BE2C (cell line): Measurements from ENCODE around the gene FAM228B.

Source experiments
- DNase-seq: peaks from one replicate; pipeline ENCODE4 v3.0.0-alpha.2; 2020
- H3K27me3 ChIP-seq: fragments of 250-450 bp; sonication (Bioruptor Pico); 2 replicates; pipeline ENCODE4 v1.5.1; 2020; ENCODE audit warnings: mild to moderate bottlenecking
- H3K36me3 ChIP-seq: fragments of 250-450 bp; sonication (Bioruptor Pico); 2 replicates; pipeline ENCODE4 v1.5.1; 2020; ENCODE audit warnings: mild to moderate bottlenecking
- H3K4me1 ChIP-seq: fragments of 250-450 bp; sonication (Bioruptor Pico); 2 replicates; pipeline ENCODE4 v1.5.1; 2020
- H3K4me3 ChIP-seq: 2 replicates; pipeline ENCODE4 v1.5.1; 2011; ENCODE audit warnings: low read depth, low read length
- H3K9me3 ChIP-seq: fragments of 250-450 bp; sonication (Bioruptor Pico); 2 replicates; pipeline ENCODE4 v1.5.1; 2020
- TF ChIP-seq, protein P1 (sequence below): IDR thresholded peaks from 2 replicates; pipeline ENCODE4 v1.5.1; 2012; ENCODE audit warnings: mild to moderate bottlenecking, low read depth, low read length

The FAM228B gene

DNA sequence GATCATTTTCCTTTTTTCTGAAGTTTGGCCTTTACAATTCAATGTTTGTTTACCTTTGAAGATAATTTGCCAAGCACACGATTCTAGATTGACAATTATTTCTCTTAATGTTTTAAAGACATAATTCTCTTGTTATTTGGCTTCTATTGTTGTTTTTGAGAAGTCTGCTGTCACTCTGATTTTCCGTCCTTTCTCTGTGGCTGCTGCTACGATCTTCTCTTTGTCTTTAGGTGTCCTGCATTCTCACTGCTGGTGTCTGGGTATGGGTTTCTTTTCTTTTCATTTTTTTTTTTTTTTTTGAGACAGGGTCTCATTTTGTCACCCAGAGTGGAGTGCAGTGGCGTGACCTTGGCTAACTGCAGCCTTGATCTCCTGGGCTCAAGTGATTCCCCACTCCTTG lies 36.4 kb downstream of the FAM228B start:
- TF ChIP-seq, protein P1, sequence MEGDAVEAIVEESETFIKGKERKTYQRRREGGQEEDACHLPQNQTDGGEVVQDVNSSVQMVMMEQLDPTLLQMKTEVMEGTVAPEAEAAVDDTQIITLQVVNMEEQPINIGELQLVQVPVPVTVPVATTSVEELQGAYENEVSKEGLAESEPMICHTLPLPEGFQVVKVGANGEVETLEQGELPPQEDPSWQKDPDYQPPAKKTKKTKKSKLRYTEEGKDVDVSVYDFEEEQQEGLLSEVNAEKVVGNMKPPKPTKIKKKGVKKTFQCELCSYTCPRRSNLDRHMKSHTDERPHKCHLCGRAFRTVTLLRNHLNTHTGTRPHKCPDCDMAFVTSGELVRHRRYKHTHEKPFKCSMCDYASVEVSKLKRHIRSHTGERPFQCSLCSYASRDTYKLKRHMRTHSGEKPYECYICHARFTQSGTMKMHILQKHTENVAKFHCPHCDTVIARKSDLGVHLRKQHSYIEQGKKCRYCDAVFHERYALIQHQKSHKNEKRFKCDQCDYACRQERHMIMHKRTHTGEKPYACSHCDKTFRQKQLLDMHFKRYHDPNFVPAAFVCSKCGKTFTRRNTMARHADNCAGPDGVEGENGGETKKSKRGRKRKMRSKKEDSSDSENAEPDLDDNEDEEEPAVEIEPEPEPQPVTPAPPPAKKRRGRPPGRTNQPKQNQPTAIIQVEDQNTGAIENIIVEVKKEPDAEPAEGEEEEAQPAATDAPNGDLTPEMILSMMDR = no peak
- H3K36me3 ChIP-seq = no peaks in the 10 kb centered on the region
- H3K4me3 ChIP-seq = no peak overlapping the region
- H3K4me1 ChIP-seq = no peaks in the 10 kb centered on the region
- H3K9me3 ChIP-seq = no peaks in the 10 kb centered on the region; the same call in 1 of the 2 replicates
- no peak for DNase-seq
- H3K27me3 ChIP-seq = no peaks in the 10 kb centered on the region

DNA sequence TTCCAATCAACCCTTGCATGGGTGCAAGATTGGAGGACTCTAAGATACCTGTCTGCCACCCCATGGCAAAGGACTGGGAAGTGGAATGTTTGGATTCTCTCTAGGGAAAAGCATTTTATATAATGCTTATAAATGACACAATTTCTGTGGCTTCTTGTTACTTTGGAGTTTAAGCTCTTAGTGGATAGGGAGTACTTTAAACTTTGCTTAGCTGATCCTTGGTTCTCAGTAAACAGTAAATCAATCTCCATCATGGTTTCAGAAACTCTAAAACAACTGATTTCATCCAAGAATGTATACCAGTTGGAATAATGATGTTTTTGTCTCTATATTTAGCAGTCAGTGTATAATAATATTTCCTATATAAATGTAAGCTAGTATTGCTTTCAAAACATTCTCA lies 37.5 kb downstream of the FAM228B start:
- Histone ChIP-seq H3K9me3 (no peaks in the 10 kb centered on the region; the same call in 1 of the 2 replicates), H3K4me3 (no peak overlapping the region), H3K36me3 (no peaks in the 10 kb centered on the region), H3K27me3 (no peaks in the 10 kb centered on the region), H3K4me1 (no peaks in the 10 kb centered on the region)
- no peak for DNase-seq
- TF ChIP-seq, protein P1 = no peak

GRCh38 chr2:24162494-24162893 lies 39.2 kb downstream of the FAM228B start:
- Histone ChIP-seq H3K9me3 (no peaks in the 10 kb centered on the region; the same call in 1 of the 2 replicates), H3K36me3 (no peaks in the 10 kb centered on the region), H3K4me1 (no peaks in the 10 kb centered on the region), H3K4me3 (no peak overlapping the region), H3K27me3 (no peaks in the 10 kb centered on the region)
- no peak for DNase-seq
- TF ChIP-seq, protein P1 = no peak

GRCh38 chr2:24163186-24163585 lies 39.9 kb downstream of the FAM228B start:
- DNase-seq = no peak
- Histone ChIP-seq H3K4me1 (no peaks in the 10 kb centered on the region), H3K36me3 (no peaks in the 10 kb centered on the region), H3K27me3 (no peaks in the 10 kb centered on the region), H3K4me3 (no peak overlapping the region), H3K9me3 (no peaks in the 10 kb centered on the region; the same call in 1 of the 2 replicates)
- TF ChIP-seq, protein P1 = no peak

DNA sequence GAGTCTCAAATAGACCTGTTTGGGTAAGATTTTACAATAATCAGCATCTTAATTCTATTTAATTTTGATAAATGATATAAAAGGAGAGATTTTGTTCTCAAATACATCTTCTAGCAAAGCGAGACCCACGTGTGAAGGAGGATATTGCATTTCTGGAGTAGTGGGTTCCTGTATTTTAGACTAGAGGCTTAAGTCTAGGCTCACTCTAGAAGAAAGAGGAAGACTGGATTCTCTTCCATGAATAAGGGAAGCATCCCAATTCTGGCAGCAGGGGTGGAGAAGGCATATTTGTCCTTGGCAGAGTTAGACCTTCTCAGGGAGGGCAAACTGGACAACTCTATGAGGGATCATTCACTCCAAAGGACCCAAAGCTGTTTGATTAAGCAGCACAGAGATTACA lies 40.3 kb downstream of the FAM228B start:
- TF ChIP-seq, protein P1 = no peak
- Histone ChIP-seq H3K4me3 (no peak overlapping the region), H3K9me3 (no peaks in the 10 kb centered on the region; the same call in 1 of the 2 replicates), H3K27me3 (no peaks in the 10 kb centered on the region), H3K36me3 (no peaks in the 10 kb centered on the region), H3K4me1 (no peaks in the 10 kb centered on the region)
- no peak for DNase-seq

DNA sequence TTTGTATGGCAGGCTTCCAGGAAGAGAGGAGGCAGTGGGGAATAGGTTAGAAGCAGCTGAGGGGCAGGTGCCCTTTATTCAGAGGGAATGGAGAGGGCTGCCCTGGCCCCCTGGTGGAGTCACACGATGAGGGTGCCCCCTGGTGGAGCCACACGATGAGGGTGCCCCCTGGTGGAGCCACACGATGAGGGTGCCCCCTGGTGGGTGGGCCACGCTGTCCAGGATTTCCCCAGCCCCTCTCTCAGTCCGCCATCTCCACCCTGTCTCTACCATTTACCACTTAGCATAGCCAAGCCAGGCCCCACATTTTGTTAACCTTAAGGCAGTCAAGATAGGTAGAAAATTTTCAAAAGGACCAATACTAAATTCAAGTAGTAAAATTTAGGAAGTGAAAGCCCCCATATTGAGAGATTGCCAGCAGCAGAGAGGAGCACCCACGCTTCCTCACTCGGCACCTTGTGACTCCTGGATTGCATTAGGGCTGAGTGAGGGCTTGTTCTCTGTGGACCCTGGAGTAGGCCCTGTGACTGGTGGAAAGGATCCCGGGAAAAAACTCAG lies 41.2 kb downstream of the FAM228B start:
- Histone ChIP-seq H3K36me3 (no peaks in the 10 kb centered on the region), H3K4me3 (no peak overlapping the region), H3K27me3 (no peaks in the 10 kb centered on the region), H3K9me3 (no peaks in the 10 kb centered on the region; the same call in 1 of the 2 replicates), H3K4me1 (no peaks in the 10 kb centered on the region)
- TF ChIP-seq, protein P1 = peak; percentile 98
- DNase-seq = peak; percentile 80
